MG63 (cell line): ENCODE results near the gene ORM2. TPM values are rescaled to one million over a fixed set of nuclear protein-coding genes. Genes with fewer than 3 reads are reported as not detected.

Experiments
- DNase-seq: peaks from one replicate; pipeline ENCODE4 v3.0.0-alpha.2; 2020
- H3K27me3 ChIP-seq: fragments of 250-450 bp; sonication (Bioruptor Pico); 2 replicates; pipeline ENCODE4 v1.5.1; 2020; ENCODE audit warnings: mild to moderate bottlenecking, moderate library complexity
- H3K36me3 ChIP-seq: fragments of 250-450 bp; sonication (Bioruptor Pico); 2 replicates; pipeline ENCODE4 v1.5.1; 2020; ENCODE audit warnings: mild to moderate bottlenecking, moderate library complexity
- H3K4me3 ChIP-seq: fragments of 250-450 bp; sonication (Bioruptor Pico); 2 replicates; pipeline ENCODE4 v1.5.1; 2020; ENCODE audit warnings: mild to moderate bottlenecking, moderate library complexity
- H3K9me3 ChIP-seq: fragments of 250-450 bp; sonication (Bioruptor Pico); 2 replicates; pipeline ENCODE4 v1.5.1; 2020; ENCODE audit warnings: mild to moderate bottlenecking, moderate library complexity
- total RNA-seq: library from RNA; depleted of rRNA; stranded (reverse); fragments of >200 nt; shearing (Covaris generic); gene quantifications from 2 replicates; pipeline ENCODE4 v1.2.3, GENCODE V29; 2014; ENCODE audit warnings: low replicate concordance

The ORM2 gene
- total RNA-seq, 1 experiment from 2014 or later: not detected

DNA sequence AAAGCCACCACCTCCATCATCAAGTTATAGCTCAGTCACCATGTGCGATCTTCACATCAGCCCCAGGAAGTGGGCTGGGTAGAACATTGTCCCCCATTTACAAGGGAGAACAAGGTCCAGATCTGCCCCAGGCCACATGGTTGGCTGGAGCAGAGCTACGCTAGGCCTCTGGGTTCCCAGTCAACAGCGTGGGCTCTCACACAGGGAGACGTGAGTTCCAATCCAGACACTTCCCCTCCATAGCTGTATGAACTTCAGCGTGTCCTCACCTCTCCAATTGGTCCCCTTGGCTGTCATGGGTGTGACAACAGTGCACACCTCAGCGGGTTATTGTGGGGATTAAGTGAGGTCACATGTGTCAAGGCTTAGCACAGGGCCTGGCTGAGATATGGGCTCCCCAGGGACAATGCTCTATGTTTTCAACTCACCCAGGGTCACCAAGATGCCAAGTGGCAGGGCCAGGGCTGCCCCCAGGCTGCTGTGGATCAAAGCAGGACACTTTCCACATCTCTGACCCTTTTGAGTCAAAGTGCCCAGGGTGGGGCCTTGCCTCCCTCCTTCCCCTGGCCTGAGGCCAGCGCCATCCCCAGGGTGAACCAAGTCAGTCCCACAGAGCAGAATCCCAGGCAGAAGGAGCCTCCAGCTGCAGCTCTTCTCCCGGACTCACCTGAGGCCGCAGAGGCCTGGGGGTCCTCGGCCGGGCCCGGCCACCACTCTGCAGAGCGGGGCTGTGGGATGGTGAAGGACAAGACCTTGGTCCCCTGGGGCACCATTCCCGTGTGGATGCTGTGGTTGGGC is 38.3 kb downstream of the ORM2 start:
- Histone ChIP-seq H3K9me3 (no peaks in the 10 kb centered on the region), H3K27me3 (no peaks in the 10 kb centered on the region), H3K36me3 (no peaks in the 10 kb centered on the region), H3K4me3 (no peak overlapping the region)
- DNase-seq: no peak

DNA sequence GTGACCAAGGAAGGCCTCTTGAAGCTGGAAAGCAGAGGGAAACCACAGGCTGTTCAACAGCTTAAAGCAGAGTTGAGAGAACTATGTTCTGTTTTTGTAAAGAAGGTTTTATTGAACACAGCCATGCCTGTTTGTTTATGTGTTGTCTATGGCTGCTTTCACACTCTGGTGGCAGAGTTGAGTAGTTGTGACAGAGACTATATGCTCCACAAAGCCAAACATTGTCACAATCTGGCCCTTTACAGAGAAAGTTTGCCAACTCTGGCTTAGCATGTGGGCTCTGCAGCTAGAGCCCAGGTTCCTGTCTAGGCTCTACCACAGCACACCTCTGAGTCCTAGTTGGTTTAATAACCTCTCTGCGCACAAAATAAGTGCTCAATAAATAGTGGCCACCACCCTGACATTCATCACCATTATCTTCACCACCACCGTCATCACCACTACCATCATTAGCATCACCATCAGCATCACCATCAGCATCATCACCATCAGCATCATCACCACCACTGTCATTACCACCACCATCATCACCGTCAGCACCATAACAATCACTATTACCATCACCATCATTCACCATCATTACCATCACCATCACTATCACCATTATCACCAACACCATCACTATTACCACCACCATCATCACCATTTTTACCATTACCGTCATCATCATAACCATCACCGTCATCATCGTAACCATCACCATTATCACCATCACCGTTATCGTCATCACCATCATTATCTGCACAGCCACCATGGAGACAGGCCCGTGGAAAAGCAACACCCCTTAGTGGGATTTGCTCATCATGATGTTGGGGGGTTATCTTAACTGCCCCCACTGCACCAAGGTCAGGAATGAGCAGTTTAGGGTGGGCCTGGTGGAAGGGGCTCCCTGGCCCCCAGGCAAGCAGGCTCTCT is 39.8 kb downstream of the ORM2 start:
- no peak overlapping the region for H3K4me3 ChIP-seq
- H3K27me3 ChIP-seq: no peaks in the 10 kb centered on the region
- DNase-seq: no peak
- no peaks in the 10 kb centered on the region for H3K9me3 ChIP-seq
- H3K36me3 ChIP-seq: no peaks in the 10 kb centered on the region

DNA sequence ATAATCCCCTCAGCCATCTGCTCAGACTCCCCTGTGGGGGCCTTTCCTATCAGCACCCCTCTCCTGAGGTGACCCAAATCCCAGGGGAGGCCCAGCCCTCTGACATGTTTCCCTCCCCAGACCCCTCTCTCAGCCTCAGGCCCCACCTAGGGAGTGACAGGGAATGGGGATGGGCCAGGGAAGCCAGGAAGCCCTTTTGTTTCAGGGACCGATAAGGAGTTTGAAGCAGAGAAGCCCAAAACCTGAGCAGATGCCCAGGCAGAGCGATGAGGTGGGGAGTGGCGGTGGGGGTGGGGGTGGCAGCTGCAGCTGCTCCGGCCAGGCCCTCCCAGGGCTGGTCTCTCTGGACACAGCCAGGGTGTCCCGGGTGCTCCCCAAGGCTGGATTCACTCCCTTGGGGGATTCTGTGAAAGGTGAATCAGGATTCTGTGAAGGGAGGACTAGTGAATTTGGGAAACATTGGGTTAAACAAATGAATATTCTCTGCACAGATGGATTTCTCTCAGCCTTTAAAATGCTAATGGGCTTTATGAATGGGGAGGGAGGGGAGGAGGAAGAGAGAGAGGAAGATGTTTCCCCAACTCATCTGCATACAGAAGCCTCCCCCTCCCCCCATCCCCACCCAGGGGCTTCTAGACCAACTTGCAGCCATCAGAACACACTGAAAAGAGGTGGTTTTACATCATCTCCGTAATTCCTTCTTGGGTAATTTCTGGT is 40.7 kb downstream of the ORM2 start:
- no peak for DNase-seq
- no peaks in the 10 kb centered on the region for H3K36me3 ChIP-seq
- H3K4me3 ChIP-seq: no peak overlapping the region
- no peaks in the 10 kb centered on the region for H3K9me3 ChIP-seq
- H3K27me3 ChIP-seq: no peaks in the 10 kb centered on the region

DNA sequence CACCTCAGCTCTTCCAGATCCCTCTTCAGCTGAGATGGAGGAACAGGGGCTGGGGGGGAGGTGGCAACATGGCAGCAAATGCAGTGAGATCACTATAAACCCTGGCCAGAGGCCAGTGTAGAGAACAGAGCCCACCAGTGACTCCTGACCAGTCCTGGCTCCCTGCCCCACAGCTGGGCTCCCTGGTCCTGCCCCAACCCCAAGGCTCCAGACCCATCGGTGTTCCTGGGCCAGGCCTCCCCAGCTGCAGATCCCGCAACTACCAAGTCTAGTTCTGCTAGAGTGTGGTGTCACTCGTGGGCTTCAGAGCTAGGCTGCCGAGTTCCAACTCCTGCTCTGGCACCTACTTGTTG is 41.3 kb downstream of the ORM2 start:
- Histone ChIP-seq H3K27me3 (no peaks in the 10 kb centered on the region), H3K9me3 (no peaks in the 10 kb centered on the region), H3K4me3 (no peak overlapping the region), H3K36me3 (no peaks in the 10 kb centered on the region)
- no peak for DNase-seq

DNA sequence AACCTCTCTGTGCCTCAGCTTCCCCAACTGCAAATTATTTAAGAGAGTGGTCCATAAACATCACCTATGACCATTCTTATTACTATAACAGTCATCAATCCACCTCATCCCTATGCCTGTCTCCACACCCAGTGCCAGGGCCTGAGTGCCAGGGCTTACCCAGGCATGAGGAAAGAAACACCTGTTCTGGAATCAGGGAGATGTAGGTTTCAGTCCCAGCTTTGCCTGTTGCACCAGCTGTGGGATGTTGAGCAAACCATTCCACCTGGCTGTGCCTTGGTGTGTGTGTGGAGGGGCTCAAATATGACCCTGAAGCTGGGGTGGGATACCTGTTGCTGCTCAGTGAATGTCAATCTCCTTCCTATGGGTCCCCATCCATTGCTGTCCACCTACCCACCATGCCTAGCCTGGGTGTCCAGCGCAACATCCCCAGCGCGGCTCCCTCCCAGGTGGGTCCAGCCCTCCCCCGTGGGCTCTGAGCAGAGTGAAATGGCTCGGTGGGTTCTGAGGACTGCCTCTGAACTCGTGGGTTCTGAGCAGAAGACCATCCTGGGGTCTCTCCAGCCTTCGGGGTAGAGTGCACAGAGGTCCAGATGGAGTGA is 41.8 kb downstream of the ORM2 start:
- Histone ChIP-seq H3K9me3 (no peaks in the 10 kb centered on the region), H3K4me3 (no peak overlapping the region), H3K27me3 (no peaks in the 10 kb centered on the region), H3K36me3 (no peaks in the 10 kb centered on the region)
- no peak for DNase-seq

DNA sequence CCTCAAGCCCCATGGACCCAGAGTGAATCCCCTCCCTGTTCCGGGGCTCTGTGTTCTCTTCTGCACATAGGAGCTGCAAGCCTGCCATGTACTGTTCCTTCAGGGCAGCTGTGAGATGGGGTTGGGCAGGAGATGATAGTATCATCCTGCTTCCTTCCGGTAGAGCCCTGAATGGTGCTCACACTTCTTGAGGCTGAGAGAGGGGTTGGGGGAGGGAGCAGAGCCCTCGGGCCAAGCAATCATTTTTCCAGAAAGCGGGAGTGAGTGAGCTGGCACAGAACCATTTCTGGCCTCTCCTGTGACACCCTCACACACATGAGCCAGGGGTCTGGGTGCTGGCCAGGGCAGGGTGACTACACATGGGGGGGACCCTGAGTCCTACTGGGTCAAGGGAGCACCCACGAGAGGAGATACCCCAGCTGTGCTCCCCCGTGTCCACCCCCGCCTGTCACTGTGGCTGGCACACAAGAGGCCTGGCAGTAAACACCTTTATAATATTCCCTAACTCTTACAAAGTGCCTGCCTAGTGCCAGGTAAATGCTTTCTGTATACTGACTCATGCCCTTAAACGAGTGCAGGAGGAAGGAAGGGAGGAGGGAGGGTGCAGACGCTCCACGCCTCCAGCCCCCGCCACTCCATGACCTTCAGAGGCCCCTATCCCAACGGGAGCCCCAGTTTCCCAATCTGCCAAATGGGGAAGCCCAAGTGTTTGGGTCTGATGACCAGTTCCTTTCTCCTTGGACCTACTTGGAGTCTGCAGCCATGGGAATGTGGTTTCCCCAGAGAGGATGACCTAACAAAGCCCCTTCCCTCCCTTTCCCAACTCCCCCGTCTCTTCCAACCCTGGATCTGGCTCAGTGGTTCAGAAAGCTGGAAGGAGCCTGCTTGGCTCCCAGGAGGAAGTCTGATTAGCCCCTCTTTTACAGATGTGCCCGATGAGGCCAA is 42.6 kb downstream of the ORM2 start:
- H3K36me3 ChIP-seq: no peaks in the 10 kb centered on the region
- H3K9me3 ChIP-seq: no peaks in the 10 kb centered on the region
- no peak overlapping the region for H3K4me3 ChIP-seq
- H3K27me3 ChIP-seq: no peaks in the 10 kb centered on the region
- no peak for DNase-seq

DNA sequence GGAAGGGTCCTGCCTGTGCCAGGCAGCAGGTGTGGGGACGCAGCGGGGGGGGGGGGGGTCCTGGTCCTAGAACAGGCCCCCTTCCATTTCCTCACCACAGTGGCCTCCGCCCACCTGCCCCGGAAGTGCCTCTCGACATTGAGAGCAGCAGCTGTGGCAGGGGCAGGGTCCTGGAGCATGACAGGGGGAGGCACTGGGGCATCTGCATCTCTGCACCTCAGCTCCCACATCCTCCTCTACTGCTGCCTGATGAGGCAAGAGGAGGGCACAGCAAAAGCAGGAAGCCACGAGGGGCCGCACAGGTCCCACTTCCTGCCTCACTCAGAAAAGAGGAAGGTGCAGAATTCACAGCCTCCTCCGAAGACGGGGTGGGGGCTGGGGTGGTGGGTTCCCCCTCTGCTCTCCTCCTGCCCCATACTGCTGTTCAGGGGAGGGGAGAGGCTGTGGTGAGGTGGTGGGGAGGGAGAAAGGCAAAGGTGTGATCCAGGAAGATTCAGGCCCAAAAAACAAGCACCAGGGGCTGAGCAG is 43.3 kb downstream of the ORM2 start:
- Histone ChIP-seq H3K36me3 (no peaks in the 10 kb centered on the region), H3K27me3 (no peaks in the 10 kb centered on the region), H3K4me3 (no peak overlapping the region), H3K9me3 (no peaks in the 10 kb centered on the region)
- DNase-seq: no peak

DNA sequence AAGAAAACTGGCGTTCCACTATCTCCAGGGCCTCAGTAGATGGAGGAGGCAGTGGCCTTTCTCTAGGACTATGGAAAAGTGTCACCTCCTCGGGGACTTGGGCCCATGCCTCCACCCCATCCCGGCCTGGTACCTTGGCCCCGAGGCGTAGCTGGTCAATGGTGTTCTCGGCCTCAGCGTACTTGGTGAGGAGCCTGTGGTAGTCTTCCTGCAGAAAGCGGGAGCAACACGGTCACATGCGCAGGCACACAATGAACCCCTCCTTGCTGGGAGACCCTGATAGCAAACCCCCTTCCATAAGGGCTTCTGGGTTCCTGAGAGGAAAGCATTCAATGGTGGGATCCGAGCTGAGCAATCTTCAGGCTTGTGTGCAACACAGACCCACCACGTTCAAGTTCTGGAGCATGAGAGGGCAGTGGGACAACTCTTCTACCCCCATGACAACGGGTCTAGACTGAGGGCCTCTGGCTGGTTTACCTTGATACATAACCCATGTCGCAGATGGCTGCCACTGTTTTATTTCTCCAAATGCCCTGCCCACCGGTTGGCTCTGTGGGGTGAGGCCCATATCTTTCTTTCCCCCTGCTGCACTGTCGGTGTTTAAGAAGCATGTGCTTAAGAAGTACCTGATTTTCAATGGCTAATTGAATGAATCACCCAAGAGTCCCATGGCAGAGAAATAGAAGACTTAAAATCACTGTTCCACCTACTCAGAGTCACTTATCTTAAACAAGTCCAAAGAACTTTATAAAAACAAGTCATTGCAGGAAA is 44.5 kb downstream of the ORM2 start:
- Histone ChIP-seq H3K36me3 (no peaks in the 10 kb centered on the region), H3K9me3 (no peaks in the 10 kb centered on the region), H3K27me3 (no peaks in the 10 kb centered on the region), H3K4me3 (no peak overlapping the region)
- DNase-seq: no peak

DNA sequence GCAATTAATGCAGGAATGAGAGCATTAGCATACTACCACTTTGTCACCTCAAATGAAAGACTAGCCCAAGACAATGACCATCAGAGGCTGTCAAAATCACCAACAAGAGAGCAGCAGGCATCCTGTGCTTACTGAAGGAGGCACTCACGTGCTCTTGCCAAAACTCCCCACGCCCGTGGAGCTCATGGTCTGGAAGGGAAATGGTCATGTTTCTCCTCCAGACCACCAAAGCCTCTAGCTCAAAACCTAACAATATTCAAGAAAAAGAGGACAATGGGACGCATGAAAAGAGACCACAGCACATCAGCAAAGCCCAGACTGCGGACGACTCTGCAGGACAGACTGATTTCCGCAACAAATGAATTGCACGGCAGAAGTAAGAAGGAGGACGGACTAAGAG is 45.3 kb downstream of the ORM2 start:
- Histone ChIP-seq H3K27me3 (no peaks in the 10 kb centered on the region), H3K36me3 (no peaks in the 10 kb centered on the region), H3K9me3 (no peaks in the 10 kb centered on the region), H3K4me3 (no peak overlapping the region)
- no peak for DNase-seq

DNA sequence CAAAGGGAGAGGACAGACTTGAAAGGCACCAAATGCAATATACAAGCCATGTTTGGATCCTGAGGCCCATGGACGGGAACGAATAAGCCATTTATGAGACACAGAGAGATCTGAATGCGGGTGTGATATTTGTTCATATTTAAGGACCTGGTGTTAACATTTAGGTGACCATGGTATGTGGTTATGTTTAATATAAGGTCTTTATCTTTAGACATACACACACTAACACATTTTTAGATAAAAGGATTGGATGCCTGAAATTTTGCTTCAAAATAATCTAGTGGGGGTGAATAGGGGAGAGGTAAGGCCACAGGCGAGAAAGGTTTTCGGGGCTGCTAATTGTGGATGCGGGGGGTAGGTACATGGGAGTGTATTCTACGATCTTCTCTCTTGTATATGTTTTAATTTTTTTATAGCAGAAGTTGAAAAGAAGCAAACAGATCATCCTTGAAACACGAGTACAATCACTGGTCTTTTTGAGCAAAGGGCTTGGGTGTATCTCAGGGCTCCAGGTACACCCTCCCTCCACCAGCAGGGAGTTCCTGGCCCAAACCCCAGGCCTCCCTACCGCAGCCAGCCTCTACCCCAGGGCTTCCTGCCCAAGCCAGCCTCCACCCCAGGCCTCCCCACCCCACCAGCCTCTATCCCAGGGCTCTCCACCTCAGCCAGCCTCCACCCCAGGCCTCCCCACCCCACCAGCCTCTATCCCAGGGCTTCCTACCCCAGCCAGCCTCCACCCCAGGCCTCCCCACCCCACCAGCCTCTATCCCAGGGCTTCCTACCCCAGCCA is 45.9 kb downstream of the ORM2 start:
- no peak for DNase-seq
- H3K27me3 ChIP-seq: no peaks in the 10 kb centered on the region
- no peaks in the 10 kb centered on the region for H3K9me3 ChIP-seq
- H3K36me3 ChIP-seq: no peaks in the 10 kb centered on the region
- H3K4me3 ChIP-seq: no peak overlapping the region

DNA sequence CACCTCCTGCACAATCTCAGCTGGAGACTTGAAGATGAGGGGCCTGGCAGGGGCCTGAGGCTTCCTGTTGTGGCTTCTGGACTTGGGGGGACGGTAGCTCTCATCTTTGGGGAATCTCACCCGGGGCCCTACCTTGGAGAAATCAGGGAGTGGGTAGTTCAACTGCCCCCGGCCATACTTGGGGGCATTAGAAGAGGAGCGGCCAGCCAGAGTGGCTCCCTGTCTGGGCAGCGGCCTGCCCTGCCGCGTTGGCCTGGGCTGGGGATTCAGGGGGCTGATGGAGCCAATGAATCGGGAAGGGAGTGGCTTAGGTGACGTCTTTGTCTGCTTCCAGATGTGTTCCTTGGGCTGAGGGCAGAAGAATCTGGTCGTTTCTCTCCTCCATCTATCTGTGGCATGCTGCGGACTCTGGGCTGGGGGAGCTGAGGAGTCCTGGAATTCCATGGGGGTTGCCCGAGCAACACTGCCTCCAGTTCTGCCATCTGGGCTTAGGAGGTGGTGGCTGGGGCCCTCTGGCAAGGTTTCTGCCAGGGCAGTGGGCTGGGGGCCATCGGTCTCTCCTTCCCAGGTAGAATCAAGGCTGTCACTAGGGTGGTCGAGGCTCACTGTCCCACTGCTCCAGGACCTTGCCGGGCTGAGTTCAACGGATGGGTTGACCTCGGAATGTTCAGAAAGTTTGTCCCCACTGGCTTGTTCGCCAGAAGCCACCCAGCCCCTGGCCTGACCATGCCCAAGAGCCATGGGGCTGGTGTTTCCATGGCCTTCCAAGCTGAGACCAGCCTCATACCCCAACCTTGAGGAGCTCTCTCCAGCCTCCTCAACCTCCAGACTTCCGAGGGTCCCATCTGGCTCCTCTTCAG is 47.1 kb downstream of the ORM2 start:
- DNase-seq: no peak
- Histone ChIP-seq H3K4me3 (no peak overlapping the region), H3K9me3 (no peaks in the 10 kb centered on the region), H3K36me3 (no peaks in the 10 kb centered on the region), H3K27me3 (no peaks in the 10 kb centered on the region)

DNA sequence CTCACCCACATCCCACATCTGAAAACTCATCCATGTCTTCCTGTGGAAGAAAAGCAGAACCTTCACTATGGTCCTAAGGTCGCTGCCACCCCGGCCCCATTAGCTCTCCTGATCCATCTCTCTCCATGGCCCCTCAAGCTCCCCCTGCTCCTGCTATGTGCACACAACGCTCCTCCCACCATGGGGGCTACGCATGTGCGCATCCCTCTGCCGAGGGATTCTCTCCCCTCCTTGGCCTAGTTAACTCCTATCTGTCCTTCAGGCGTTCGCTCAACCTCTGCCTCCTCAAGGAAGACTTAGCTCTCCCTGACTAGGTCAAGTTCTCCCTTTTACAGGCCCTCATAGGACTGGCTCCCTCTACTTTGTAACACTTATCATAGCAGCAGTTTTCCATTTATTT is 48.3 kb downstream of the ORM2 start:
- Histone ChIP-seq H3K4me3 (no peak overlapping the region), H3K36me3 (no peaks in the 10 kb centered on the region), H3K9me3 (no peaks in the 10 kb centered on the region), H3K27me3 (no peaks in the 10 kb centered on the region)
- no peak for DNase-seq

DNA sequence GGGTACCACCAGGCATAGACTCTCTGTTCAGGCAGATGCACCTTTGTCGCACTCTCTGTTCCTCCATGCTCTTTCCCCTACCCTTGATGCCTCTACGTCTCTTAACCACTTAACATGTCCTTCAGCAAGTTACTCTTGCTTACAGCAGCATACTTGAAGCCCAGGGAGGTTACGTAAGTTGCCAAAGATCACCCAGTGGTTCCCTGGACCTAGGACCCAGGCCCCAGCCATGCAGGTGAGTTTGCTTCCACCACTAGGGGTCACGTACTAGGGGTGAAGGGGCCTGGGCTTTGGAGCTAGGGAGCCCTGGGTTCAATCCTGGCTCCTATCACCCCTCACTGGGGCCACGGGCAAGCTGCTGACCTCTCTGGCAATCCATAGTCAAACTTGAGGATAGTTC is 49.2 kb downstream of the ORM2 start:
- Histone ChIP-seq H3K36me3 (no peaks in the 10 kb centered on the region), H3K9me3 (no peaks in the 10 kb centered on the region), H3K27me3 (no peaks in the 10 kb centered on the region), H3K4me3 (no peak overlapping the region)
- no peak for DNase-seq
